Activated T-helper 17 cell treated with anti-CD3 and anti-CD28 coated beads, Interleukin-2, amount 50 U/mL, for 72 hours (primary cell): Measurements from ENCODE around the gene MCF2L. TPM values are rescaled to one million over a fixed set of nuclear protein-coding genes. Genes with fewer than 3 reads are reported as not detected.
"Not testable (repeated sequence)": the region's sequence is repeated elsewhere in the genome, so short reads cannot be mapped to it uniquely, and the experiment has no call there.

Source experiments
- ATAC-seq: fragments of 150-1000 bp; cut with Tn5 transposase; replicated peaks from 2 replicates; pipeline ENCODE4 v1.10.0; 2021; ENCODE audit warnings: mild to moderate bottlenecking, moderate library complexity
- H3K27ac Mint-ChIP-seq: one replicate; pipeline ENCODE4 v1.8.0; 2022; ENCODE audit warnings: mixed read lengths
- H3K27me3 Mint-ChIP-seq: one replicate; pipeline ENCODE4 v1.8.0; 2022; ENCODE audit warnings: mixed read lengths
- H3K36me3 Mint-ChIP-seq: one replicate; pipeline ENCODE4 v1.8.0; 2022; ENCODE audit warnings: low read depth, mild to moderate bottlenecking, mixed read lengths
- H3K4me1 Mint-ChIP-seq: one replicate; pipeline ENCODE4 v1.8.0; 2022; ENCODE audit warnings: mixed read lengths
- H3K4me3 Mint-ChIP-seq: one replicate; pipeline ENCODE4 v1.8.0; 2022; ENCODE audit warnings: mild to moderate bottlenecking, mixed read lengths
- H3K9me3 Mint-ChIP-seq: one replicate; pipeline ENCODE4 v1.8.0; 2022; ENCODE audit warnings: mixed read lengths
- total RNA-seq, 2 donors: library from RNA; stranded (reverse); gene quantifications; one replicate each; pipeline ENCODE4 v1.2.3, GENCODE V29; 2022

MCF2L gene
- total RNA-seq, 2 donors from 2014 or later = 2.0 to 3.0 TPM

DNA sequence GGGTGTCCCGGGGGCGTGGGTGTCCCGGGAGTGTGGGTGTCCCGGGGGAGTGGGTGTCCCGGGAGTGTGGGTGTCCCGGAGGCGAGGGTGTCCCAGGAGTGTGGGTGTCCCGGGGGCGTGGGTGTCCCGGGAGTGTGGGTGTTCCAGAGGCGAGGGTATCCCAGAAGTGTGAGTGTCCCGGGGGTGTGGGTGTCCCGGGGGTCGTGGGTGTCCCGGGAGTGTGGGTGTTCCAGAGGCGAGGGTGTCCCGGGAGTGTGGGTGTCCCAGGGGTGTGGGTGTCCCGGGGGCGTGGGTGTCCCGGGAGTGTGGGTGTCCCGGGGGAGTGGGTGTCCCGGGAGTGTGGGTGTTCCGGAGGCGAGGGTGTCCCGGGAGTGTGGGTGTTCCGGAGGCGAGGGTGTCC lies 139.5 kb downstream of the MCF2L start:
- H3K27ac Mint-ChIP-seq, H3K4me1 Mint-ChIP-seq, H3K36me3 Mint-ChIP-seq, ATAC-seq, H3K27me3 Mint-ChIP-seq, H3K9me3 Mint-ChIP-seq, H3K4me3 Mint-ChIP-seq: not testable (repeated sequence)

GRCh38 chr13:113109151-113110047 lies 140.4 kb downstream of the MCF2L start:
- Mint-ChIP-seq H3K4me1 (no peaks in the 10 kb centered on the region), H3K4me3 (peak overlapping the region; percentile 53), H3K36me3 (peaks cover 7% of the 10 kb centered on the region), H3K27ac (peak overlapping the region; percentile 82), H3K9me3 (no peaks in the 10 kb centered on the region), H3K27me3 (no peaks in the 10 kb centered on the region)
- peak; percentile 27 for ATAC-seq

- Mint-ChIP-seq H3K36me3 (peaks cover 7% of the 10 kb centered on the region), H3K27me3 (no peaks in the 10 kb centered on the region), H3K27ac (no peak overlapping the region), H3K9me3 (no peaks in the 10 kb centered on the region), H3K4me3 (peak overlapping the region; percentile 53), H3K4me1 (no peaks in the 10 kb centered on the region)
- ATAC-seq = peak; percentile 33
Observed at GRCh38 chr13:113110048-113110851, 141.2 kb downstream of the MCF2L start.

- Mint-ChIP-seq H3K27me3 (no peaks in the 10 kb centered on the region), H3K4me1 (no peaks in the 10 kb centered on the region), H3K36me3 (peaks cover 7% of the 10 kb centered on the region), H3K4me3 (peak overlapping the region; percentile 27), H3K9me3 (no peaks in the 10 kb centered on the region), H3K27ac (no peak overlapping the region)
- ATAC-seq = peak; percentile 25
Observed at GRCh38 chr13:113110852-113111315, 141.9 kb downstream of the MCF2L start.

- not testable (repeated sequence) for H3K4me3 Mint-ChIP-seq, H3K27me3 Mint-ChIP-seq, H3K27ac Mint-ChIP-seq, H3K9me3 Mint-ChIP-seq, ATAC-seq, H3K4me1 Mint-ChIP-seq, H3K36me3 Mint-ChIP-seq
Observed at GRCh38 chr13:113111821-113112220, 142.8 kb downstream of the MCF2L start.

- not testable (repeated sequence) for H3K4me3 Mint-ChIP-seq, H3K36me3 Mint-ChIP-seq, ATAC-seq, H3K27ac Mint-ChIP-seq, H3K9me3 Mint-ChIP-seq, H3K4me1 Mint-ChIP-seq, H3K27me3 Mint-ChIP-seq
Observed at GRCh38 chr13:113112475-113112874, 143.5 kb downstream of the MCF2L start.

DNA sequence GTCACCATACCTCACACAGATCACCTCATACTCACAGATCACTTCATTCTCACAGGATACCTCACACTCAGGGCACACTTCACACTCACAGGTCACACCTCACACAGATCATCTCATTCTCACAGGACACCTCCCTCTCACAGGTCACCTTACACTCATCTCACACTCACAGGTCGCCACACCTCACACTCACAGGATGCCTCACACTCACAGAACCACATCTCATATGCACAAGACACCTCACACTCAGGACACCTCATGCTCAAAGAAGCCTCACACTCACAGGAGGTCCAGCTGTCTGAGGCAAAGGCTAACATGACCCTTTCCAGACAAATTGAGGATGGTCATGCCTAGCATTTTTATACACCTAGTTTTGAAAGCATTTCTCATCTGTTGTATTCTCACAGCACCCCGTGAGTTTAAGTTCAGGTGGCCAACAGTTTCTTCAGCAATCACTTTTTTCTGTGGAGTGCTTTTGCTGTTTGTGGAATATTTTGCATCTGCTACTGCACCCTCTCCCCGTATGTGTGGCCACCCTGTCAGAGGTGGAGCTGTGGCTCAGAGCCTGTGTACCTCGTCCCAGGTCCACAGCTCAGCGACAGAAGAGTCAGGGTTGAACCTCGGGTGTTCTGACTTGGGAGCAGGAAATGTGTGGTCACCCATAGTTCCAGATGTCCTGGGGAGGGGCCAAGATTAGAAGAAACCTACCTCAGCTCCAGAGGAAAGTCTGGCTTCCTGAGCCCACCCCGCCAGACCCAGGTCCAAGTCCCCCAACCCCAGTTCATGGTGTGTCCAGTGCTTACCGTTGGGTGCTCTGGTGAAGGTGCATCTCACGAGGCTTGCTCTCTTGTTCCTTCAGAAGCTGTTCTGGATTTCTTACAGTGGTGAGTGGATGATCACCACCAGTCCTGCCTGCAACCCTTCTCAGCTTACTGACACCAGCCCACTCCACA lies 144.2 kb downstream of the MCF2L start:
- Mint-ChIP-seq H3K4me1 (no peaks in the 10 kb centered on the region), H3K4me3 (no peak overlapping the region), H3K9me3 (no peaks in the 10 kb centered on the region), H3K27me3 (no peaks in the 10 kb centered on the region), H3K27ac (no peak overlapping the region), H3K36me3 (no peaks in the 10 kb centered on the region)
- ATAC-seq = peak; percentile 20

GRCh38 chr13:113113846-113114271 lies 144.8 kb downstream of the MCF2L start:
- no peak overlapping the region for H3K4me3 Mint-ChIP-seq
- H3K27ac Mint-ChIP-seq = no peak overlapping the region
- no peaks in the 10 kb centered on the region for H3K36me3 Mint-ChIP-seq
- no peak for ATAC-seq
- no peaks in the 10 kb centered on the region for H3K27me3 Mint-ChIP-seq
- H3K4me1 Mint-ChIP-seq = no peaks in the 10 kb centered on the region
- no peaks in the 10 kb centered on the region for H3K9me3 Mint-ChIP-seq

- no peak overlapping the region for H3K4me3 Mint-ChIP-seq
- no peaks in the 10 kb centered on the region for H3K4me1 Mint-ChIP-seq
- H3K9me3 Mint-ChIP-seq = no peaks in the 10 kb centered on the region
- no peaks in the 10 kb centered on the region for H3K36me3 Mint-ChIP-seq
- peaks cover 3% of the 10 kb centered on the region for H3K27me3 Mint-ChIP-seq
- H3K27ac Mint-ChIP-seq = no peak overlapping the region
- ATAC-seq = no peak
Observed at GRCh38 chr13:113114511-113115362, 145.7 kb downstream of the MCF2L start.

GRCh38 chr13:113115363-113116205 lies 146.6 kb downstream of the MCF2L start:
- Mint-ChIP-seq H3K4me1 (no peaks in the 10 kb centered on the region), H3K9me3 (no peaks in the 10 kb centered on the region), H3K4me3 (no peak overlapping the region), H3K27ac (no peak overlapping the region), H3K27me3 (peaks cover 3% of the 10 kb centered on the region), H3K36me3 (no peaks in the 10 kb centered on the region)
- no peak for ATAC-seq

DNA sequence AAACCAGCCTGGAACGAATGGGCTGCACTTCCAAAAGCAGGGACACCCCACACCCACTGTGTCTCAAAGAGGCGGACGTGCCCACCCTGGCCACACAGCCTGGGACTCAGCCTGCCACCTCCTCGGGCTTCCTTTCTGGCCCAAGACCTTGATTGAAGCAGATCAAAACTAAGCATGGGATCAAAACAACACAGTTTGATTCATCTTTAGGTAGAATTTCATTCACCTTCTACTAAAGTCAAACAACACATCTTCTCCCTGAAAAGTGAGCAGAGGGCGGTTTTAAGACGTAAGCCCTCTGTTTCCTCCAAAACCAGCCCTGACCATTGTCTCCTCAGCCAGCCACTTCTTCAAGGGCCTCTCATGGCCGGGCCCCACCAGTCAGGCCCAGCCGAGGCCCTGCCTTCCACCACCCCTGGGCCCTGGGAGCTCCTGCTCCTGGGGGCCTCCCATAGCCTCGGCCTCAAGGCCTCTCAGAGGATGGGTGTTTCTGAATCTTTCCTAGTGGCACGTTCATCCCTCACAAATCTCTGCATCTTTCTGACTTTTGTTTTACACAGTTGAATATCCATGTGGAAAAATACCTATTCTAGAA lies 147.3 kb downstream of the MCF2L start:
- Mint-ChIP-seq H3K4me1 (no peaks in the 10 kb centered on the region), H3K36me3 (no peaks in the 10 kb centered on the region), H3K4me3 (no peak overlapping the region), H3K27ac (no peak overlapping the region), H3K27me3 (peaks cover 3% of the 10 kb centered on the region), H3K9me3 (no peaks in the 10 kb centered on the region)
- no peak for ATAC-seq

GRCh38 chr13:113116871-113117271 lies 147.9 kb downstream of the MCF2L start:
- ATAC-seq = no peak
- Mint-ChIP-seq H3K4me3 (no peak overlapping the region), H3K27me3 (peaks cover 3% of the 10 kb centered on the region), H3K9me3 (no peaks in the 10 kb centered on the region), H3K36me3 (no peaks in the 10 kb centered on the region), H3K27ac (no peak overlapping the region), H3K4me1 (no peaks in the 10 kb centered on the region)
